ENCODE data around the gene LIM2.

The LIM2 gene

GRCh38 chr19:51338563-51339312 is 49.0 kb downstream of the LIM2 start:
- peak; percentile 70 for DNase-seq

GRCh38 chr19:51337861-51338562 is 49.8 kb downstream of the LIM2 start:
- DNase-seq, result no peak

DNA sequence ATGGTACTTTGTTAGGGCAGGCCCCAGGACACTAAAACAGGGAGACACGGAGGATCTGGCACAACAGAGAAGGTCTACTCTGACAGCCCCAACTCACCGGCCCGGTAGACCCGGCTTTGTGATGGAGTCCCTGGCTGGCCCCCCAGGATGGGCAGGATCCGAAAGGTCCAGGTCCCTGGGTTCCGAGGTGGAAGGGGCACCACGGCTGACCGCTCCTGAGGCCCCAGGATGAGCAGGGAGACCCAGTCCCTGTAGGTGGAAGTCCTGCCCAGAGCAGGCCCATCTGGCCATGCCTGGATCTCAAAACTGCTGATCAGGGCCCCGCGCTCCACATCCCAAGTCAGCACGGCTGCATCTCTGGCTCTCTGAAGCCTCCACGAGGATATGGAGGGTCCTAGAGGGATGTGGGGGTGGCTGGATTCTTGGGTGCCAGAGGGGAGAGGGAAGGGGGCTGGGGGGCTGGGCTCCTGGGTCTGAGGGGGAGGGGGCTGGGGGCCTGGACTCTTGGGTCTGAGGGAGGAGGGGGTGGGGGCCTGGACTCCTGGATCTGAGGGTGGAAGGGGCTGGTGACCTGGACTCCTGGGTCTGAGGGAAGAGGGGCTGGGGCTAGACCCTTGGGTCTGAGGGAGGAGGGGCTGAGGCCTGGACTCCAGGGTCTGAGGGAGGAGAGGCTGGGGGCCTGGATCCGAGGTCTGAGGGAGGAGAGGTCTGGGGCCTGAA is 50.5 kb downstream of the LIM2 start:
- DNase-seq, result no peak

GRCh38 chr19:51333836-51334460 is 53.8 kb downstream of the LIM2 start:
- DNase-seq, result no peak

DNA sequence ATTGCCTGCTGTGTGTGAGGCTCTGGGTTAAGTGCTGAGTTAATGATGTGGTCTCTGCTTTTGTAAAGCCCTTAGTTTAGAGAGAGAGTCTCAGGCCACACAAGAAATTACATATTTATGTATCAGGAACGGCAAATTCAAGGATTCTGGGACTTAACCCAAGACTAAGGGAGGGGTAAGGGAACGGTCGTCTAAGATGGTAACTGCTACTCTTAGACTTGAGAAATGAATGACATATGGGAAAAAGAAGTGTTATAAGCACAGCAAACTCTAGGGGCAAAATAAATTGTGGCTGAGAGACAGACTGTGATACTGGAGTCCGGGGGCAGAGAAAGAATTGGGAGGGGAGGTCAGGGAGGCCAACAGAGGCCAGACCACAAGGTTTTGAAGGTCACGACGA is 56.1 kb downstream of the LIM2 start:
- DNase-seq, result no peak

DNA sequence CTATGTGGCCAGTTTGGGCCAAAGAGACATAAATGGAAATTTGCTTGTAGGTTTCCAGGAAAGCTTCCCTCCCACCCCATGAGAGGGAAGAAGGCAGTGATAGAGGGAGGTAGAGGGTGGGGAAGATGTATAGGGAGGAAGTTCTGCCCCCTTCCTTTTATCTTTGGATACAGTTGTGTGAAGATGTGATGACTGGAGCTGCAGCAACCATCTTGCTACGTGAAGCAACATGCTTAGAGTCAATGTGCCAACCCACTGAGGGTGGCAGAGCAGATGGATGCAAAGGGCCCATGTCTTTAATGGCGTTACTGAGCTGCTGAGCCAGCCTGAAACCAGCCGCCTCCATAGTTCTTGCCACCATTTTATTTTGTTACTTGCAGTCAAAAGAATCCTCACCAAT is 56.6 kb downstream of the LIM2 start:
- no peak for DNase-seq

- no peak for DNase-seq
These were observed 57.4 kb downstream of the LIM2 start for GRCh38 chr19:51330366-51330765.
